H1 (cell line): Measurements from ENCODE around the gene UBE2G2. TPM values are rescaled to one million over a fixed set of nuclear protein-coding genes. Genes with fewer than 3 reads are reported as not detected.

Source experiments
- CTCF ChIA-PET: fragments of 300-600 bp; sonication (Branson Sonifier 250); formaldehyde crosslinking; loops from one replicate; lab custom pipeline; 2021; ENCODE audit not compliant: partially characterized antibody; lab: Charles Lee
- POLR2A ChIA-PET: fragments of 300-600 bp; sonication (Branson Sonifier 250); formaldehyde crosslinking; loops from one replicate; lab custom pipeline; 2021; ENCODE audit warnings: inconsistent platforms; ENCODE audit not compliant: partially characterized antibody; lab: Charles Lee
- DNase-seq, 2 experiments: peaks; one replicate each; pipeline versions ENCODE4 v3.0.0 to v3.0.0-alpha.2; 2010 to 2022; ENCODE audit warnings: low spot score in 2 of 2, low read depth in 1 of 2, mixed read lengths in 1 of 2
- FAIRE-seq: peaks from 2 replicates; lab custom pipeline; 2011; peaks lifted over from hg19 to GRCh38; lab: Jason Lieb, UNC
- H2AFZ ChIP-seq: 2 replicates; pipeline ENCODE4 v1.8.1; 2012; ENCODE audit warnings: low read length, inconsistent platforms
- H2AK5ac ChIP-seq: 2 replicates; pipeline ENCODE4 v1.6.1; 2013; ENCODE audit warnings: low read depth, low read length
- H2BK120ac ChIP-seq: replicated peaks from 2 replicates; pipeline ENCODE3; 2013; ENCODE audit warnings: low read depth, low read length, inconsistent platforms
- H2BK12ac ChIP-seq: 2 replicates; pipeline ENCODE4 v1.6.1; 2013; ENCODE audit warnings: low read depth, low read length
- H2BK15ac ChIP-seq: 2 replicates; pipeline ENCODE4 v1.6.1; 2013; ENCODE audit warnings: low read length
- H2BK20ac ChIP-seq: 2 replicates; pipeline ENCODE4 v1.6.1; 2013; ENCODE audit warnings: low read length
- H2BK5ac ChIP-seq: 2 replicates; pipeline ENCODE4 v1.6.1; 2013; ENCODE audit warnings: low read depth, low read length
- H3K14ac ChIP-seq: 2 replicates; pipeline ENCODE4 v1.6.1; 2013; ENCODE audit warnings: inconsistent platforms; ENCODE audit not compliant: insufficient read length
- H3K18ac ChIP-seq: 2 replicates; pipeline ENCODE4 v1.6.1; 2013; ENCODE audit warnings: low read length; ENCODE audit errors: extremely low read depth
- H3K23ac ChIP-seq: 2 replicates; pipeline ENCODE4 v1.6.1; 2013; ENCODE audit warnings: inconsistent platforms; ENCODE audit not compliant: insufficient read length
- H3K23me2 ChIP-seq: 2 replicates; pipeline ENCODE4 v1.6.1; 2013; ENCODE audit warnings: low read depth, low read length
- H3K27ac ChIP-seq: 2 replicates; pipeline ENCODE4 v1.6.1; 2011; ENCODE audit warnings: low read depth, low read length, inconsistent platforms
- H3K27me3 ChIP-seq, 4 experiments: replicated peaks in 1 of 4; 1 replicate in 1 of 4; 2 replicates in 3 of 4; pipeline versions ENCODE4 v1.6.1 to v1.8.1; 2011 to 2013; ENCODE audit warnings: low read length in 3 of 4, mild to moderate bottlenecking in 3 of 4, inconsistent platforms in 2 of 4, mixed read lengths in 2 of 4, moderate library complexity in 1 of 4; ENCODE audit not compliant: control insufficient read depth in 3 of 4, insufficient read depth in 3 of 4; ENCODE audit errors: extremely low read depth in 1 of 4
- H3K36me3 ChIP-seq, 4 experiments: 2 replicates each; pipeline versions ENCODE4 v1.6.1 to v1.8.1; 2011 to 2013; ENCODE audit warnings: mild to moderate bottlenecking in 4 of 4, low read length in 3 of 4, moderate library complexity in 2 of 4, control low read depth in 1 of 4, inconsistent platforms in 1 of 4; ENCODE audit not compliant: insufficient read depth in 4 of 4, control insufficient read depth in 2 of 4
- H3K4ac ChIP-seq: replicated peaks from 2 replicates; pipeline ENCODE3; 2013; ENCODE audit warnings: low read length, low read depth, mixed read lengths, inconsistent platforms; ENCODE audit not compliant: insufficient read length
- H3K4me1 ChIP-seq, 4 experiments: replicated peaks in 1 of 4; 1 replicate in 1 of 4; 2 replicates in 3 of 4; pipeline versions ENCODE4 v1.6.1 to v1.8.1; 2011 to 2013; ENCODE audit warnings: low read length in 3 of 4, inconsistent platforms in 2 of 4, mixed read lengths in 1 of 4; ENCODE audit not compliant: insufficient read depth in 4 of 4, control insufficient read depth in 3 of 4
- H3K4me2 ChIP-seq, 2 experiments: 2 replicates each; pipeline versions ENCODE4 v1.6.1 to v1.8.1; 2011 to 2013; ENCODE audit warnings: low read depth in 2 of 2, low read length in 2 of 2, control low read depth in 1 of 2, inconsistent platforms in 1 of 2, mild to moderate bottlenecking in 1 of 2; ENCODE audit not compliant: insufficient read depth in 1 of 2
- H3K4me3 ChIP-seq, 4 experiments: fragments of 200-600, 300-600 bp in 1 of 4; sonication (generic), shearing (Covaris generic), sonication (Bioruptor Twin) in 1 of 4; 2 replicates each; pipeline versions ENCODE4 v1.5.1 to v1.8.1; 2011 to 2016; ENCODE audit warnings: low read length in 4 of 4, low read depth in 3 of 4, control low read depth in 2 of 4, inconsistent platforms in 2 of 4, mild to moderate bottlenecking in 2 of 4, mixed read lengths in 1 of 4, moderate library complexity in 1 of 4; ENCODE audit not compliant: insufficient read depth in 2 of 4; ENCODE audit errors: extremely low read depth in 1 of 4
- H3K56ac ChIP-seq: replicated peaks from 2 replicates; pipeline ENCODE3; 2013; ENCODE audit warnings: low read depth, mild to moderate bottlenecking, mixed read lengths, low read length, inconsistent platforms; ENCODE audit not compliant: insufficient read length
- H3K79me1 ChIP-seq: 2 replicates; pipeline ENCODE4 v1.6.1; 2013; ENCODE audit warnings: low read depth, low read length, control low read depth
- H3K79me2 ChIP-seq, 2 experiments: 2 replicates each; pipeline versions ENCODE4 v1.6.1 to v1.8.1; 2012 to 2013; ENCODE audit warnings: low read length in 2 of 2, mild to moderate bottlenecking in 2 of 2, inconsistent platforms in 1 of 2; ENCODE audit not compliant: insufficient read depth in 2 of 2, control insufficient read depth in 1 of 2
- H3K9ac ChIP-seq, 4 experiments: replicated peaks in 1 of 4; 1 replicate in 1 of 4; 2 replicates in 3 of 4; pipeline versions ENCODE4 v1.6.1 to v1.8.1; 2011 to 2013; ENCODE audit warnings: low read depth in 3 of 4, low read length in 3 of 4, control low read depth in 2 of 4, mild to moderate bottlenecking in 2 of 4, moderate library complexity in 2 of 4, inconsistent platforms in 1 of 4; ENCODE audit errors: extremely low read depth in 1 of 4
- H3K9me3 ChIP-seq, 2 experiments: 2 replicates each; pipeline versions ENCODE4 v1.6.1 to v1.8.1; 2012 to 2013; ENCODE audit warnings: mild to moderate bottlenecking in 2 of 2, moderate library complexity in 2 of 2, control low read depth in 1 of 2, inconsistent platforms in 1 of 2, low read depth in 1 of 2, low read length in 1 of 2, mixed read lengths in 1 of 2; ENCODE audit not compliant: insufficient read depth in 2 of 2
- H4K20me1 ChIP-seq, 2 experiments: replicated peaks in 1 of 2; 2 replicates each; pipeline versions ENCODE3 to v1.8.1; 2011 to 2013; ENCODE audit warnings: inconsistent platforms in 2 of 2, low read length in 2 of 2, mild to moderate bottlenecking in 1 of 2; ENCODE audit not compliant: insufficient read depth in 2 of 2, control insufficient read depth in 1 of 2
- H4K5ac ChIP-seq: 2 replicates; pipeline ENCODE4 v1.6.1; 2013; ENCODE audit warnings: low read length, low read depth, mixed read lengths, inconsistent platforms; ENCODE audit not compliant: insufficient read length
- H4K8ac ChIP-seq: 2 replicates; pipeline ENCODE4 v1.8.0; 2013; ENCODE audit warnings: mild to moderate bottlenecking, moderate library complexity, low read length, inconsistent platforms; ENCODE audit not compliant: insufficient read depth; ENCODE audit errors: extremely low read depth
- H4K91ac ChIP-seq: replicated peaks from 2 replicates; pipeline ENCODE3; 2013; ENCODE audit warnings: low read length, mixed read lengths, inconsistent platforms; ENCODE audit not compliant: insufficient read length
- WGBS, 2 experiments: shearing (Covaris generic) in 1 of 2; methylation state at CpG; one replicate each; pipeline versions ENCODE4 v1.1.6 to v1.1.7; 2013 to 2015; ENCODE audit warnings: low lambda C conversion rate in 2 of 2, mixed read lengths in 2 of 2, inconsistent platforms in 1 of 2, low coverage in 1 of 2, missing lambda C conversion rate in 1 of 2; ENCODE audit not compliant: insufficient replicate concordance in 2 of 2, insufficient coverage in 1 of 2, insufficient read length in 1 of 2; ENCODE audit errors: extremely low coverage in 1 of 2, missing lambda C conversion rate in 1 of 2; 5-methylcytosine and 5-hydroxymethylcytosine counted together
- polyA plus RNA-seq, 7 experiments: library from polyadenylated mRNA; depleted of rRNA in 3 of 7; stranded (reverse) in 5 of 7; unstranded in 2 of 7; fragments of >200 nt in 5 of 7; fragments of 200-250 nt in 2 of 7; gene quantifications; 1 replicate in 5 of 7; 2 replicates in 1 of 7; 4 replicates in 1 of 7; pipeline versions ENCODE4 v1.2.1 to v1.2.3, GENCODE V29; 2011 to 2013; ENCODE audit warnings: missing spikeins in 2 of 7, mixed read lengths in 2 of 7
- total RNA-seq: library from RNA; stranded (reverse); fragmentation: NEBNext Ultra II Directional; extraction: Animal tissue kit (Norgen Biotek cat#: 25700); gene quantifications from 2 replicates; pipeline ENCODE4 v1.2.1, GENCODE V29; 2021

The UBE2G2 gene
- total and polyA plus RNA-seq, 2 of the 8 experiments (the other 6 are each of a cell fraction or from before 2014, with no cell fraction given): 96.3 to 101 TPM

DNA sequence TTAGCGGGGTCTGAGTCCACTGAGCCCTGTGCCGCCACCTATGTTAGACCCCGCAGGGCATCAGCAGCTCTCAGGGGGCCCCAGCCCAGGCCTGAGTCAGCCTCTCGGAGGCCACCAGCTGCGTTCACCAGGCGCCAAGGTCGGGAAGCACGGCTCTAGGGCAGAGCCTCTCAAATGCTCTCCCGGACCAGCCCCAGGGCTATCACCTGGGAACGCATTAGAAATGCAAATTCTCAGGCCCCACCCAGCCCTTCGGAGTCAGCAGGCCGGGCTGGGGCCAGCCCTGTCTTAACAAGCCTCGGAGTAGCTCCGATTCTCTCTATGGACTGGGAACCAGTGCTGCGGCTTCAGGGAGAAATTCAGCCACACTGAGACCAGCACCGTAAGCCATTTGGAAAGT, 53.0 kb downstream of the UBE2G2 start:
- CTCF ChIA-PET: interaction anchor here (0.7 to 4.2 kb wide), 14 partner anchors 9 to 238 kb away, joined by 3 to 28 read pairs (median 4); partner anchors contain the start of gene KRTAP10-12

More for the DNA sequence above, 53.0 kb downstream of the UBE2G2 start:
- peak overlapping the region; percentile 62 to 90 for H3K4me2 ChIP-seq
- H2BK5ac ChIP-seq: peak overlapping the region; percentile 88; the same call in 1 of the 2 replicates
- FAIRE-seq (no peak), DNase-seq (peak; percentile 78 to 80)
- H3K56ac ChIP-seq: peak overlapping the region; percentile 66
- peak overlapping the region; percentile 28; the same call in 1 of the 2 replicates for H2AFZ ChIP-seq
- peaks cover 0 to 3% of the 10 kb centered on the region in 2 experiments for H4K20me1 ChIP-seq
- H3K23me2 ChIP-seq: 0 out of 2 replicates have a peak, but pooled peaks cover 4% of the 10 kb centered on the region
- H4K91ac ChIP-seq: peak overlapping the region; percentile 91
- H3K4me3 ChIP-seq: peak overlapping the region; percentile 15 to 48 (median 26); a peak in 6 of 8 replicates
- peak overlapping the region; percentile 79 for H4K8ac ChIP-seq
- H3K9ac ChIP-seq: peak overlapping the region in 1 of 4 experiments; percentile 24; a peak in 2 of 7 replicates
- no peak overlapping the region for H3K4ac ChIP-seq
- H4K5ac ChIP-seq: peak overlapping the region; percentile 49
- 0 out of 7 replicates have a peak, but pooled peaks cover 0 to 7% (median under 1%) of the 10 kb centered on the region in 4 experiments for H3K27me3 ChIP-seq
- WGBS, 2 experiments: 10% methylated on average over 16 of the region's 16 CpGs; no CpG with 5 or more reads in 1 of the 2 experiments
- H3K9me3 ChIP-seq: peaks cover 16 to 18% of the 10 kb centered on the region in 2 experiments
- H2BK15ac ChIP-seq: 0 out of 2 replicates have a peak overlapping the region, but pooled peaks have one; percentile 81
- no peaks in the 10 kb centered on the region for H3K79me2 ChIP-seq
- H3K14ac ChIP-seq: no peak overlapping the region
- H3K27ac ChIP-seq: no peak overlapping the region
- H3K23ac ChIP-seq: no peak overlapping the region
- no peaks in the 10 kb centered on the region for H3K36me3 ChIP-seq
- no peak overlapping the region for H2BK120ac ChIP-seq
- H2AK5ac ChIP-seq: no peak overlapping the region
- peak overlapping the region; percentile 73 for H3K18ac ChIP-seq
- POLR2A ChIA-PET: interaction anchor here (0.8 to 2.2 kb wide), 8 partner anchors 11 to 165 kb away, joined by 3 to 10 read pairs (median 4); no protein-coding TSS in a partner anchor
- H2BK20ac ChIP-seq: peak overlapping the region; percentile 99
- H2BK12ac ChIP-seq: peak overlapping the region; percentile 85; the same call in 1 of the 2 replicates
- peaks cover 0 to 33% (median 18%) of the 10 kb centered on the region in 4 experiments; a peak in 6 of 7 replicates for H3K4me1 ChIP-seq
- no peaks in the 10 kb centered on the region for H3K79me1 ChIP-seq
